GM12878 (cell line): ENCODE data around the gene FSTL4. TPM values are rescaled to one million over a fixed set of nuclear protein-coding genes. Genes with fewer than 3 reads are reported as not detected.

Source experiments
- ATAC-seq: fragments of 200-7000 bp; cut with Tn5 transposase; 3 replicates; pipeline ENCODE4 v1.9.1; 2020; ENCODE audit warnings: mild to moderate bottlenecking, moderate library complexity
- BruUV-seq: library from RNA; stranded (reverse); fragments of 400-500 nt; replicated peaks from 2 replicates; lab custom pipeline; 2021; lab: Mats Ljungman, UMichigan
- CTCF ChIA-PET: fragments of 300-600 bp; sonication (Branson Sonifier 250); formaldehyde crosslinking; extraction: SDS; loops from one replicate; lab custom pipeline; 2021; ENCODE audit warnings: inconsistent platforms; lab: Yijun Ruan, JAX
- POLR2A ChIA-PET: fragments of 350-600 bp; formaldehyde crosslinking; extraction: SDS; loops from one replicate; lab custom pipeline; 2021; ENCODE audit warnings: inconsistent platforms; lab: Charles Lee
- RAD21 ChIA-PET: fragments of 300-600 bp; sonication (Branson Sonifier 250); formaldehyde crosslinking; loops from one replicate; lab custom pipeline; 2023; ENCODE audit warnings: antibody characterized with exemption; ENCODE audit not compliant: unreplicated experiment; lab: Charles Lee
- SMC1A ChIA-PET: fragments of 300-600 bp; sonication (Branson Sonifier 250); formaldehyde crosslinking; loops from one replicate; lab custom pipeline; 2023; ENCODE audit not compliant: unreplicated experiment, uncharacterized antibody; lab: Charles Lee
- DNase-seq: peaks from one replicate; pipeline ENCODE4 v3.0.0-alpha.2; 2011; ENCODE audit warnings: low read depth, low spot score
- FAIRE-seq: peaks from 3 replicates; lab custom pipeline; 2011; peaks lifted over from hg19 to GRCh38; lab: Jason Lieb, UNC
- H2AFZ ChIP-seq: 2 replicates; pipeline ENCODE4 v1.6.0; 2011; ENCODE audit warnings: low read depth, low read length, control low read depth; ENCODE audit not compliant: control insufficient read depth
- H3K27ac ChIP-seq: 2 replicates; pipeline ENCODE4 v1.5.1; 2011; ENCODE audit warnings: control low read depth; ENCODE audit not compliant: control insufficient read depth, insufficient read depth
- H3K27me3 ChIP-seq, 2 experiments: replicated peaks in 1 of 2; 2 replicates each; pipeline versions ENCODE4 v1.6.0 to v1.6.1; 2011; ENCODE audit warnings: low read length in 1 of 2; ENCODE audit not compliant: control insufficient read depth in 2 of 2, insufficient read depth in 2 of 2
- H3K36me3 ChIP-seq, 2 experiments: 2 replicates each; pipeline ENCODE4 v1.5.1; 2011; ENCODE audit warnings: low read length in 1 of 2; ENCODE audit not compliant: control insufficient read depth in 2 of 2, insufficient read depth in 2 of 2
- H3K4me1 ChIP-seq: 2 replicates; pipeline ENCODE4 v1.6.1; 2011; ENCODE audit warnings: mild to moderate bottlenecking, low read length, moderate library complexity, mixed read lengths; ENCODE audit not compliant: control insufficient read depth, insufficient read depth
- H3K4me2 ChIP-seq: 2 replicates; pipeline ENCODE4 v1.6.0; 2011; ENCODE audit warnings: control low read depth; ENCODE audit not compliant: control insufficient read depth, insufficient read depth
- H3K4me3 ChIP-seq: fragments of 200-600 bp; sonication (generic); 2 replicates; pipeline ENCODE4 v1.5.1; 2016
- H3K79me2 ChIP-seq: 2 replicates; pipeline ENCODE4 v1.6.0; 2011; ENCODE audit warnings: low read length; ENCODE audit not compliant: control insufficient read depth, insufficient read depth
- H3K9ac ChIP-seq: 2 replicates; pipeline ENCODE4 v1.8.0; 2011; ENCODE audit warnings: low read length, control low read depth, mixed read lengths; ENCODE audit not compliant: control insufficient read depth, insufficient read depth
- H3K9me3 ChIP-seq: replicated peaks from 3 replicates; pipeline ENCODE4 v1.5.1; 2011; ENCODE audit warnings: mild to moderate bottlenecking, low read length; ENCODE audit not compliant: control insufficient read depth, insufficient read depth
- H4K20me1 ChIP-seq: 2 replicates; pipeline ENCODE4 v1.6.0; 2011; ENCODE audit not compliant: control insufficient read depth, insufficient read depth
- CEBPB ChIP-seq, 2 experiments: fragments of 150-350 bp in 1 of 2; IDR thresholded peaks; 2 replicates each; pipeline ENCODE4 v1.6.1; 2012 to 2014; ENCODE audit warnings: low read depth in 2 of 2, low read length in 2 of 2, borderline replicate concordance in 1 of 2, inconsistent platforms in 1 of 2
- DPF2 ChIP-seq: fragments of 450-650 bp; IDR thresholded peaks from 2 replicates; pipeline ENCODE4 v1.6.1; 2017; ENCODE audit warnings: mild to moderate bottlenecking
- EZH2 ChIP-seq: IDR thresholded peaks from 2 replicates; pipeline ENCODE4 v1.6.1; 2012; ENCODE audit warnings: low read depth, mild to moderate bottlenecking, control low read depth, inconsistent platforms, low read length, borderline replicate concordance; ENCODE audit not compliant: control insufficient read depth
- IRF5 ChIP-seq: fragments of 450-650 bp; IDR thresholded peaks from 2 replicates; pipeline ENCODE4 v1.6.1; 2017; ENCODE audit warnings: borderline replicate concordance
- JUND ChIP-seq: IDR thresholded peaks from 2 replicates; pipeline ENCODE4 v1.6.1; 2012; ENCODE audit warnings: low read depth, mild to moderate bottlenecking, low read length, improper control_type of control experiment, moderate library complexity
- PAX8 ChIP-seq: fragments of 450-650 bp; IDR thresholded peaks from 2 replicates; pipeline ENCODE4 v1.6.1; 2017; ENCODE audit warnings: mild to moderate bottlenecking, moderate library complexity
- RFX5 ChIP-seq: IDR thresholded peaks from 2 replicates; pipeline ENCODE4 v1.6.1; 2011; ENCODE audit warnings: low read depth, low read length, improper control_type of control experiment
- SMAD1 ChIP-seq: fragments of 450-650 bp; IDR thresholded peaks from 2 replicates; pipeline ENCODE4 v1.6.1; 2018; ENCODE audit warnings: mild to moderate bottlenecking, low read depth; ENCODE audit not compliant: partially characterized antibody
- SMARCA5 ChIP-seq: fragments of 450-650 bp; IDR thresholded peaks from 2 replicates; pipeline ENCODE4 v1.6.1; 2017; ENCODE audit warnings: mild to moderate bottlenecking
- SMC3 ChIP-seq: IDR thresholded peaks from 2 replicates; pipeline ENCODE4 v1.6.1; 2011; ENCODE audit warnings: low read length, improper control_type of control experiment, borderline replicate concordance
- SP1 ChIP-seq: IDR thresholded peaks from one replicate; pipeline ENCODE4 v1.6.1; 2011; ENCODE audit warnings: low read depth, low read length
- USF1 ChIP-seq: IDR thresholded peaks from 2 replicates; pipeline ENCODE4 v1.6.1; 2011; ENCODE audit warnings: borderline replicate concordance, low read depth, mild to moderate bottlenecking, moderate library complexity, mixed read lengths, low read length; ENCODE audit not compliant: insufficient read depth; ENCODE audit errors: extremely low read length
- ZNF384 ChIP-seq: IDR thresholded peaks from 2 replicates; pipeline ENCODE4 v1.6.1; 2012; ENCODE audit warnings: low read depth, mild to moderate bottlenecking, low read length, improper control_type of control experiment, borderline replicate concordance
- WGBS: methylation state at CpG from one replicate; pipeline ENCODE4 v1.1.6; 2016; ENCODE audit warnings: low lambda C conversion rate; ENCODE audit not compliant: insufficient replicate concordance, insufficient coverage; ENCODE audit errors: missing lambda C conversion rate; 5-methylcytosine and 5-hydroxymethylcytosine counted together
- in situ Hi-C: fragments of 300-500 bp; cut with MboI; formaldehyde crosslinking; loops from 9 replicates; pipeline ENCODE4 v1.14.3; 2018; ENCODE audit warnings: mixed read lengths
- intact Hi-C: fragments of 100-400 bp; cut with micrococcal nuclease; formaldehyde crosslinking; loops from one replicate; pipeline ENCODE4 v1.14.2; 2022; ENCODE audit not compliant: unreplicated experiment
- polyA plus RNA-seq, 11 experiments: library from polyadenylated mRNA; depleted of rRNA in 4 of 11; unstranded in 6 of 11; stranded (reverse) in 5 of 11; fragments of >200 nt; fragmentation: Nextera tagmentation in 4 of 11; fragmentation: Illumina TruSeq in 1 of 11; extraction: Ambion mirVana in 4 of 11; extraction: Trizol in 1 of 11; gene quantifications; 1 replicate in 1 of 11; 2 replicates in 10 of 11; pipeline versions ENCODE4 v1.2.1 to v1.2.3, GENCODE V29; 2011 to 2016; ENCODE audit warnings: inconsistent platforms in 2 of 11, missing spikeins in 2 of 11, low read depth in 1 of 11
- total RNA-seq, 4 experiments: library from RNA; depleted of rRNA in 3 of 4; stranded (reverse); fragments of >200 nt in 3 of 4; fragmentation: Illumina TruSeq in 1 of 4; extraction: Trizol in 1 of 4; gene quantifications; 2 replicates each; pipeline versions ENCODE4 v1.2.1 to v1.2.3, GENCODE V29; 2013 to 2021
- TF ChIP-seq, protein P1 (sequence below): fragments of 450-650 bp; IDR thresholded peaks from 2 replicates; pipeline ENCODE4 v1.6.1; 2016; ENCODE audit warnings: mild to moderate bottlenecking
- TF ChIP-seq, protein P2 (sequence below): IDR thresholded peaks from 2 replicates; pipeline ENCODE4 v1.6.1; 2012; ENCODE audit warnings: low read depth, low read length, improper control_type of control experiment

Gene FSTL4
- total and polyA plus RNA-seq, 10 of the 15 experiments (the other 5 are each of a cell fraction or from before 2014, with no cell fraction given), result 0.01 to 0.79 (median 0.21) TPM; not detected in 6

DNA sequence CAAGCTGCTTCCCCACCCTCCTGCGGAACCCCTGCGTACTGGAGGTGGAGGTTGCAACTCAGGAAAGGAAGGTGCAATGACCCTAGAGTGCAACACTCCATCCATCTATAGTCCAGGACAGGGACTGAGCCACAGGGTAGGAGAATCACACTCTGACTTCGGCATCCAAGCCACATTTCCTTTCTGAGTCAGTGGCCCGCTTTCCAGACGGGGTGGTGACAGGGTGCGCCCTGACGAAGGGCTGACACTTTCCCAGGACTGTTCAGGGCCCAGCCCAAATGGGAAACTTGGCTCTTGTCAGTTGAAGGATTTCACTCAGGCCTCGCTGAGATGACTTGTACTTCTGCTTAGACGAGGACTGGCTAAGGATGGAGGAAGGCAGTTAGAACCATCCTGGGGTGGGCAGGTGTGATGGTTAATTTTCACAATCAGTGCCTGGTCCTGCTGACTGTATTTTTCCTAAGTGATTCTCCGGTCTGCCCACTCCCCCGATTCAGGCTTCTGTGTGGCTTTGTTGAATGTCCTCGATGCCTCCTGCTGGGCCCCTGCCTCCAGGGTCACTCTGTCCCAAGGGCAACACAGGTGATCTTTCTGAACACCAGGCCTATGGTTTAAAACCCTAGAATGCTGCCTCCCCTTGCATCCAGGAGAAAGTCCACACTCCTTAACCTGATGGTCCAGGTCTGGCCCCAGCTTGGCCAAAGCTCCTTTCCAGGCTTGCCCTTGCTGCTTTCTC, 228.1 kb downstream of the FSTL4 start (continued):
- TF ChIP-seq ZNF384, result no peak
- TF ChIP-seq PAX8, result no peak
- TF ChIP-seq, protein P1, sequence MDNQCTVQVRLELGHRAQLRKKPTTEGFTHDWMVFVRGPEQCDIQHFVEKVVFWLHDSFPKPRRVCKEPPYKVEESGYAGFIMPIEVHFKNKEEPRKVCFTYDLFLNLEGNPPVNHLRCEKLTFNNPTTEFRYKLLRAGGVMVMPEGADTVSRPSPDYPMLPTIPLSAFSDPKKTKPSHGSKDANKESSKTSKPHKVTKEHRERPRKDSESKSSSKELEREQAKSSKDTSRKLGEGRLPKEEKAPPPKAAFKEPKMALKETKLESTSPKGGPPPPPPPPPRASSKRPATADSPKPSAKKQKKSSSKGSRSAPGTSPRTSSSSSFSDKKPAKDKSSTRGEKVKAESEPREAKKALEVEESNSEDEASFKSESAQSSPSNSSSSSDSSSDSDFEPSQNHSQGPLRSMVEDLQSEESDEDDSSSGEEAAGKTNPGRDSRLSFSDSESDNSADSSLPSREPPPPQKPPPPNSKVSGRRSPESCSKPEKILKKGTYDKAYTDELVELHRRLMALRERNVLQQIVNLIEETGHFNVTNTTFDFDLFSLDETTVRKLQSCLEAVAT, result no peak
- no peak for TF ChIP-seq SMC3
- TF ChIP-seq JUND, result no peak

DNA sequence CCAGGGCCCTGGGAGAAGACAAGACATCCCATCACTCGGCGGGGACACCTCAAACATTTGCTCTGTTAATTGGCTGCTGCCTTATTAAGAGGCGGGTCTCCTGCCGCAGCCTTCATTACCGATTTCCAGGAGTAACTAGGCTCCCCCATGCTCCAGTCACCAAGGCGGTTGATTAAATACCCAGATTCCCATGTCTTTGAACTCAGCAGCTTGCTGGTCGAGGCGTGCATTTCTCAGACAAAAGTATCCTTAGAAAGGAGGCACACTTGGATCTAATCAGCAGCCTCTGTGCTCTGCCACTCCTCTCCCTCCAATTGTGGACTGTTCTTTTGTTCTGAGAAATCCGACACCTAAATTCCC, 228.8 kb downstream of the FSTL4 start:
- Histone ChIP-seq H3K4me2 (no peak overlapping the region), H3K27ac (no peak overlapping the region), H3K79me2 (no peaks in the 10 kb centered on the region), H3K4me1 (no peaks in the 10 kb centered on the region), H2AFZ (no peak overlapping the region), H3K36me3 (no peaks in the 10 kb centered on the region), H3K4me3 (no peak overlapping the region), H4K20me1 (no peaks in the 10 kb centered on the region), H3K9ac (no peak overlapping the region), H3K9me3 (no peaks in the 10 kb centered on the region; the same call in 2 of the 3 replicates), H3K27me3 (peaks cover 0 to 1% of the 10 kb centered on the region in 2 experiments; a peak in 2 of 4 replicates)
- in situ Hi-C loops (no loop called here), intact Hi-C loops (loop anchor here (5.0 kb wide), 1 partner anchor 391 kb away; no protein-coding TSS in a partner anchor)
- POLR2A ChIA-PET, result no interaction called here
- RAD21 ChIA-PET, result no interaction called here
- WGBS, result 48% methylated on average over 9 of the region's 9 CpGs
- SMC1A ChIA-PET, result no interaction called here
- ATAC-seq (no peak), DNase-seq (no peak), FAIRE-seq (no peak)
- no TSS peak for BruUV-seq
- CTCF ChIA-PET, result no interaction called here
- no peak for TF ChIP-seq EZH2
- no peak for TF ChIP-seq SMAD1
- TF ChIP-seq USF1, result no peak
- TF ChIP-seq SP1, result no peak
- TF ChIP-seq IRF5, result no peak
- TF ChIP-seq, protein P2, sequence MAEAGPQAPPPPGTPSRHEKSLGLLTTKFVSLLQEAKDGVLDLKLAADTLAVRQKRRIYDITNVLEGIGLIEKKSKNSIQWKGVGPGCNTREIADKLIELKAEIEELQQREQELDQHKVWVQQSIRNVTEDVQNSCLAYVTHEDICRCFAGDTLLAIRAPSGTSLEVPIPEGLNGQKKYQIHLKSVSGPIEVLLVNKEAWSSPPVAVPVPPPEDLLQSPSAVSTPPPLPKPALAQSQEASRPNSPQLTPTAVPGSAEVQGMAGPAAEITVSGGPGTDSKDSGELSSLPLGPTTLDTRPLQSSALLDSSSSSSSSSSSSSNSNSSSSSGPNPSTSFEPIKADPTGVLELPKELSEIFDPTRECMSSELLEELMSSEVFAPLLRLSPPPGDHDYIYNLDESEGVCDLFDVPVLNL, result no peak
- no peak for TF ChIP-seq RFX5
- TF ChIP-seq CEBPB (IDR thresholded peaks at IDR 0.05; ENCODE audit: borderline replicate concordance in 1 of 2, low read depth in 2 of 2, low read length in 2 of 2), result no peak
- no peak for TF ChIP-seq SMARCA5
- TF ChIP-seq DPF2, result no peak
- TF ChIP-seq JUND, result no peak
